Brain microvascular endothelial cell (primary cell): ENCODE measurements around the gene SHTN1.

Experiments
- DNase-seq: peaks from one replicate; pipeline ENCODE4 v3.0.0-alpha.2; 2020
- H3K27ac ChIP-seq: fragments of 250-450 bp; sonication (Bioruptor Pico); 2 replicates; pipeline ENCODE4 v1.5.1; 2020; ENCODE audit warnings: mild to moderate bottlenecking, moderate library complexity
- H3K27me3 ChIP-seq: fragments of 250-450 bp; sonication (Bioruptor Pico); replicated peaks from 2 replicates; pipeline ENCODE4 v1.5.1; 2020; ENCODE audit warnings: mild to moderate bottlenecking
- H3K36me3 ChIP-seq: fragments of 250-450 bp; sonication (Bioruptor Pico); replicated peaks from 2 replicates; pipeline ENCODE4 v1.5.1; 2020; ENCODE audit warnings: mild to moderate bottlenecking
- H3K4me3 ChIP-seq: 2 replicates; pipeline ENCODE4 v1.5.1; 2011; ENCODE audit warnings: low read depth, mild to moderate bottlenecking, control low read depth, low read length, moderate library complexity
- in situ Hi-C: cut with HindIII; loops from 2 replicates; pipeline ENCODE4 v1.10.0; 2017; ENCODE audit warnings: low sequenced_read_pairs, low pct_ligation_motif_present
- TF ChIP-seq, protein P1 (sequence below): IDR thresholded peaks from 2 replicates; pipeline ENCODE4 v1.5.1; 2011; ENCODE audit warnings: low read depth, mild to moderate bottlenecking, moderate library complexity, low read length, control low read depth, inconsistent platforms; ENCODE audit errors: missing control alignments

The SHTN1 gene

DNA sequence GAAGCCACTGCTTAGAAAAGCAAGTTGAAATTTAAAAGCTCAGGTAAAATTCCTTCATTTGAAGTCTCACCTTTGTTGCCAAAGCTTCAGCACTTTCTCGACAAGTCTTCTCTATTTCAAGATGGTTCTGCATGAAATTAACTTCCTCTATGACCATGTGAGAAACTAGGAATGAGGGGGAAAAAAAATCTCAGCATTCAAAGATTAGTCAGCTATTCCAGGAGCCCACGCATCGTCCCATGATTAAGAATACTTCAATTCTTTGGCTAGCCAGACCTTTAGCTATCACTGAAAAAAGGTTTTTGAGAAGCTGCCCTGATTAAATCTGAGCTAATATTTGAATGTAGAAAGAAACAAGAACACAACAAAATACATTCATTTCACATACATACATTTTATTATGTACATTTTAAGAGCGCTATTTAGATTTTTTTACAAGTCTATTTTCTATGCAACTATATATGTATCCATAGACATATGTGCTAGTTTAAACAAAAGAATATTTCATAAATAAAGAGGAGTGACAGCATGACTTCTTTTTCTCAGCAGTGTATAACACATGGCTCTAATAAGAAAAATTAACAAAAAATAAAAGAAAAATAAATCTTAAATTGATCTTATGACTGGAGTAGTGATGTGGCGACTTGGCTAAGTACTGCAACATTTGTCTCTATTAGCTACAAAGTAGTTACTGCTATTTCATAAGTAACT, 44.8 kb downstream of the SHTN1 start:
- no peak overlapping the region for H3K27ac ChIP-seq
- TF ChIP-seq, protein P1, sequence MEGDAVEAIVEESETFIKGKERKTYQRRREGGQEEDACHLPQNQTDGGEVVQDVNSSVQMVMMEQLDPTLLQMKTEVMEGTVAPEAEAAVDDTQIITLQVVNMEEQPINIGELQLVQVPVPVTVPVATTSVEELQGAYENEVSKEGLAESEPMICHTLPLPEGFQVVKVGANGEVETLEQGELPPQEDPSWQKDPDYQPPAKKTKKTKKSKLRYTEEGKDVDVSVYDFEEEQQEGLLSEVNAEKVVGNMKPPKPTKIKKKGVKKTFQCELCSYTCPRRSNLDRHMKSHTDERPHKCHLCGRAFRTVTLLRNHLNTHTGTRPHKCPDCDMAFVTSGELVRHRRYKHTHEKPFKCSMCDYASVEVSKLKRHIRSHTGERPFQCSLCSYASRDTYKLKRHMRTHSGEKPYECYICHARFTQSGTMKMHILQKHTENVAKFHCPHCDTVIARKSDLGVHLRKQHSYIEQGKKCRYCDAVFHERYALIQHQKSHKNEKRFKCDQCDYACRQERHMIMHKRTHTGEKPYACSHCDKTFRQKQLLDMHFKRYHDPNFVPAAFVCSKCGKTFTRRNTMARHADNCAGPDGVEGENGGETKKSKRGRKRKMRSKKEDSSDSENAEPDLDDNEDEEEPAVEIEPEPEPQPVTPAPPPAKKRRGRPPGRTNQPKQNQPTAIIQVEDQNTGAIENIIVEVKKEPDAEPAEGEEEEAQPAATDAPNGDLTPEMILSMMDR = no peak
- in situ Hi-C loops = no loop called here
- H3K4me3 ChIP-seq = no peak overlapping the region
- H3K27me3 ChIP-seq = no peaks in the 10 kb centered on the region
- no peaks in the 10 kb centered on the region for H3K36me3 ChIP-seq
- no peak for DNase-seq

DNA sequence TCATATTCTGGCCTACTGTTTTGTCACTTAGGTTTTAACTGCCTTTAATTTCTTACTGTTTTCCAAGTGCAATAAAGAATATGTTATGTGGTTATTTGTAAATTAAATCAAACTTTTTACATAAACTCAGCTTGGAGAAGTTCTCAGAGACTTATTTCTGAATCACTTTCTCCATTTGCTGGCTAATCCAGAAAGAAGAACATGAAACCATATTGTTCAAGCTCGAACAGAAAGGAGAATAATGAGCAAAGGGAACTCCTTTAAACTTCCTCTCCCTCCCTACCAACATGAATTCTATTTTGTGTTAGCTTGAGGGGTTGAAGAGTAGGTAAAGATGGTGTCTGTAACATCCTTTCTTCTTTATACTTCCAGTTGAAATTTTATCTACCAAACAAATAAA, 52.3 kb downstream of the SHTN1 start:
- Histone ChIP-seq H3K27me3 (no peaks in the 10 kb centered on the region), H3K27ac (no peak overlapping the region), H3K4me3 (no peak overlapping the region), H3K36me3 (no peaks in the 10 kb centered on the region)
- no peak for DNase-seq
- in situ Hi-C loops = no loop called here
- TF ChIP-seq, protein P1 = no peak

DNA sequence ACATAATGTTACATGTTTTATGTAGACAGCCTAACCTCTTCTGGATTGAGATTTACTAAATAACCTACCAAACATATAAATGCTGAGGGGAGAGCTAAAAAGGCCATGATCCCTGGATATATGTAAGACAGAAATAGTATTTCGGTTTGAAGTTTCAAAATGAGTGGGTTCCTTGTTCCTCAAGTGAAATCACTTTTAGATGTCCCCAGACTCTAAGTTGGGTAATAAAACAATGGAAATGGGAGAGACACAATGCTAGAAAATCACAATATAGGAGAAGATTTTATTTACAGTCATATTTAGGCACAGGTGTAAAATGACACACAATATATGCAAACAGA, 56.5 kb downstream of the SHTN1 start:
- H3K27me3 ChIP-seq = no peaks in the 10 kb centered on the region
- H3K36me3 ChIP-seq = no peaks in the 10 kb centered on the region
- no peak overlapping the region for H3K4me3 ChIP-seq
- DNase-seq = no peak
- in situ Hi-C loops = no loop called here
- H3K27ac ChIP-seq = no peak overlapping the region
- TF ChIP-seq, protein P1 = no peak

DNA sequence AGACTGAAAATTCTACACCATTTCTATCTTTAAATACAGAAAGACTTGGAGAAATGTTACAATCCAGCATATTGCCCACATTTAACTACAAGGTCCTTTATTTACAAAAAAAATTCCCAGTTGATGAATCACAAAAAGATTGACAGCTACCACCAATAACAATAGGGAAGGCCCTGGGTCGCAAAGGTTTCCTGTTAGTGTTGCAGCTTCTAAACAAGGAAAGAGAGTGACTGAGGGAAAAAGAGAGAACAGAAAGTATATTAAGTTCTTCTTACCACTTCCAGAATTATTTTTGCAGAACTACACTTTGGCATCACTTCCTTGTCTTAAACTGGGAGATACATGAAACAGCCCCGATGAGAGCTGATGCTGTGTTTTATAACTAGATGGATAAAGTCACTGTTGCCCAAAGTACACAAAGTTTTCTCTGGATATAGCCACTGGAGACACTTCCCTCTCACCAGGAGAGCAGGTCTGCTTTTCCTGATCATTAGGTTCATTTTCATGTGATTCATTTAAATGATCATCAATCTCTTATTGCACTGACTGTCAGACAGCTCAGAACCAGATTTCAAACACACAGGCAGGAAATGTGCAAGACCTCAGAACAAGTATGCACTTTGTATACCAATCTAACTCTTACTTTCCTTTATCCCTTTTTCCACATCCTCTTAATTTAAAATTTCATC, 57.0 kb downstream of the SHTN1 start:
- peak; percentile 42 for DNase-seq
- no peaks in the 10 kb centered on the region for H3K36me3 ChIP-seq
- TF ChIP-seq, protein P1 = no peak
- H3K4me3 ChIP-seq = no peak overlapping the region
- H3K27ac ChIP-seq = peak overlapping the region; percentile 51
- H3K27me3 ChIP-seq = no peaks in the 10 kb centered on the region
- in situ Hi-C loops = no loop called here

DNA sequence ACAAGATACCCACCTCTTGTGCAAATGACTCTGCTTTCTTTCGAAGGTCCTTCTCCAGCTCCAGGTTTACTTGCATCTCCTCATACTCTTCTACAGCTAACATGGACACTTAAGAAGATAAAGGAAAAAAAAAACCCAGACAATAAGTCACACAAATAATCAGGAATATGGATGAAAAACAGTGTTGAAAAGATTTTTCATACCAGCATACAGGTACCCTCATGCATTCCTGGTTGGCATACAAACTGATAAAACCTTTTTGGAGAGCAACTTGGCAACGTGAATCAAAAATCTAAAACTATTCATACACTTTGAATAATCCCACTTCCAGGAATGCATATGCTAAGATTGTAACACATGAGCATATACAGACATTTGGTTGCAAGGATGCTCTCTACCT, 60.1 kb downstream of the SHTN1 start:
- in situ Hi-C loops = no loop called here
- no peak for DNase-seq
- Histone ChIP-seq H3K27me3 (no peaks in the 10 kb centered on the region), H3K36me3 (no peaks in the 10 kb centered on the region), H3K4me3 (no peak overlapping the region), H3K27ac (no peak overlapping the region)
- TF ChIP-seq, protein P1 = no peak

DNA sequence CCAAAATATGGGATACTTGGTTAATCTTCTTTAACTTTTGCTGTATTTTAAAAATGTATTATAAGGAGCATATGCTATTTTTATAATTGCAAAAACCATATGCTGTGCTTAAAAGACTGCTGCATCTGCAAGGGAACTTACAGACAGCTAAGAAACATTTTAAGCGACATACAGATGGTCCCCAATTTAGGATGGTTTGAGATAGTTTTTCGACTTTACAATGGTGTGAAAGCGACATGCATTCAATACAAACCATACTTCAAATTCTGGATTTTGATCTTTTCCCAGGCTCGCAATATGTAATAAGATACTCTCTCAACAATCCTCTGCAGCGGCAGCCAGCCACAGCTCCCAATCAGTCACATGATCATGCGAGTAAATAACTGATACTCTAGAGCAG, 73.2 kb downstream of the SHTN1 start:
- Histone ChIP-seq H3K4me3 (no peak overlapping the region), H3K27me3 (no peaks in the 10 kb centered on the region), H3K27ac (no peak overlapping the region), H3K36me3 (no peaks in the 10 kb centered on the region)
- no peak for DNase-seq
- in situ Hi-C loops = no loop called here
- TF ChIP-seq, protein P1 = no peak
